Coronary artery (tissue), 2 donors: ENCODE results near the gene SKA3.
"Not testable (repeated sequence)": the region's sequence is repeated elsewhere in the genome, so short reads cannot be mapped to it uniquely, and the experiment has no call there.

Experiments
- DNase-seq: peaks from one replicate; pipeline ENCODE4 v3.0.0-alpha.2; 2017; ENCODE audit warnings: low spot score
- H3K27ac ChIP-seq, 2 donors: fragments of 200-600 bp; sonication (generic); one replicate each; pipeline ENCODE4 v1.5.1; 2016 to 2019
- H3K4me3 ChIP-seq: fragments of 200-600 bp; sonication (generic); 2 replicates; pipeline ENCODE4 v1.5.1; 2016; ENCODE audit warnings: mild to moderate bottlenecking, moderate library complexity
- CTCF ChIP-seq: fragments of 200-600 bp; sonication (generic); IDR thresholded peaks from one replicate; pipeline ENCODE4 v1.5.1; 2019; ENCODE audit warnings: antibody characterized with exemption

SKA3 gene

GRCh38 chr13:21212138-21212775, 35.9 kb upstream of the SKA3 start:
- Histone ChIP-seq H3K4me3 (no peak overlapping the region), H3K27ac (no peak overlapping the region)
- no peak for TF ChIP-seq CTCF
- no peak for DNase-seq

DNA sequence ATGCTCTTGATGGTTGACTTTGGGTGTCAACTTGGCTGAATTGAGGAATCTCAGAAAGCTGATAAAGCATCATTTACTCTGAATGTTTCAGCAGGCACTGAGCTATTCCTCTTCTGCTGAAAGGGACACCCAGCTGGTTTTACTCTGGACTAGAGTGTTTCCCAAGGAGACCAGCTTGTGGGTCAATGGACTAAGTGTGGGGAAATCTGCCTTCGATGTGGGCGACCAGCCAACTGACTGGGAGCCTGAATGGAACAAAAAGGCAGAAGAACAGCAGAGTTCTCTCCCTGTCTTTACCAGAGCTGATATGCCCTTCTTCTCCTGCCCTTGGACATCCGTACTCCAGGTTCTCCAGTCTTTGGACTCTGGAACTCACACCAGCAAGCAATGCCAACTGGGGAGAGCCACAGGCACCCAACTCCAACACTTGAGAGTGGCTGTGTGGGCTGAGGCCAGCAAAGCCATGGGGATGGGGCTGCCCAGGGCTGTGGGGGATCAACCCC, 32.4 kb upstream of the SKA3 start:
- Histone ChIP-seq H3K4me3 (no peak overlapping the region), H3K27ac (no peak overlapping the region)
- TF ChIP-seq CTCF: no peak
- DNase-seq: no peak

- DNase-seq: no peak
- Histone ChIP-seq H3K4me3 (no peak overlapping the region), H3K27ac (no peak overlapping the region)
- TF ChIP-seq CTCF: no peak
Observed at GRCh38 chr13:21202767-21203531, 26.6 kb upstream of the SKA3 start.

DNA sequence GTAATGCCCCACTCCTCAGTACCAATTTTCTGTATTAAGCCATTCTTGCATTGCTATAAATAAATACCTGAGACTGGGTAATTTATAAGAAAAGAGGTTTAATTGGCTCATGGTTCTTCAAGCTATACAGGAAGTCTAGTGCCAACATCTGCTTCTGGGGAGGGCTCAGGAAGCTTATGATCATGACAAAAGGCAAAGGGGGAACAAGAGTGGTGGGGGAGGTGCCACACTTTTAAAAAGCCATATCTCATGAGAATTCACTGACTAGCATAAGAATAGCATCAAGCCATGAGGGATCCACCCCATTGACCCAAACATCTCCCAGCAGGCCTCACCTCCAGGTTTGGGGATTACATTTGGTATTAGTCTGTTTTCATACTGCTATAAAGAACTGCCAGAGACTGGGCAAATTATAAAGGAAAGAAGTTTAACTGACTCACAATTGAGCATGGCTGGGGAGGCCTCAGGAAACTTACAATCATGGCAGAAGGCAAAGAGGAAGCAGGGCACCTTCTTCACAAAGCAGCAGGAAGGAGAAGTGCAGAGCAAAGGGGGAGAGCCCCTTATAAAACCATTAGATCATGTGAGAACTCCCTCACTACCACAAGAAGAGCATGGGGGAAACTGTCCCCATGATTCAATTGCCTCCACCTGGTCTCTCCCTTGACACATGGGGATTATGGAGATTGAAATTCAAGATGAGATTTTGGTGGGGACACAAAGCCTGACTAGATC, 25.3 kb upstream of the SKA3 start:
- not testable (repeated sequence) for H3K4me3 ChIP-seq, DNase-seq, H3K27ac ChIP-seq

DNA sequence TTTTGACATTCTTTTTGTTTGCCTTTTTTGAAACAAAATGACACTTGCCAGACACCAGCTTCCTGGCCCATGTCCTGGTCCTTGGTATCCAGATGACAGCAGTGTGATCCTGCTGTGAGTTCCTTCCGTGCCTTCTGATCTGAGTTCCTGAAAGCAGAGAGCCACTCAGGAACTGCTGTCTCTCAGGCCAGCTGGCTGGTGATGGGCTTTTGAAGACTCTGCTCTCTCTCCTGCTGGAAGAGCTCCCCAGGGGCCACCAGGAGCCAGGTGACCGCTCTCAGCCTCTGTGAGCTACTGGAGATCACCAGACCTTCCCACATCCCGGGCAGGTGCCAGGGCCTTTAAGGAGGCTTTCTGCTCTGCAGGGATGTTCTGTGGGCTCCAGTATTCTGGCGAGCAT, 22.0 kb upstream of the SKA3 start:
- not testable (repeated sequence) for DNase-seq, H3K27ac ChIP-seq, H3K4me3 ChIP-seq

GRCh38 chr13:21197606-21198225, 21.4 kb upstream of the SKA3 start:
- H3K4me3 ChIP-seq, H3K27ac ChIP-seq, DNase-seq: not testable (repeated sequence)

GRCh38 chr13:21194756-21195155, 18.4 kb upstream of the SKA3 start:
- H3K4me3 ChIP-seq, H3K27ac ChIP-seq, DNase-seq: not testable (repeated sequence)

DNA sequence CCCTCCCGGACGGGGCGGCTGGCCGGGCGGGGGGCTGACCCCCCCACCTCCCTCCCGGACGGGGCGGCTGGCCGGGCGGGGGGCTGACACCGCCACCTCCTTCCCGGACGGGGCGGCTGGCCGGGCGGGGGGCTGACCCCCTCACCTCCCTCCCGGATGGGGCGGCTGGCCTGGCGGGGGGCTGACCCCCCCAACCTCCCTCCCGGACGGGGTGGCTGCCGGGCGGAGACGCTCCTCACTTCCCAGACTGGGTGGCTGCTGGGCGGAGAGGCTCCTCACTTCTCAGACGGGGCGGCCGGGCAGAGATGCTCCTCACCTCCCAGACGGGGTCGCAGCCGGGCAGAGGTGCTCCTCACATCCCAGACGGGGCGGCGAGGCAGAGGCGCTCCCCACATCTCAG, 10.1 kb upstream of the SKA3 start:
- H3K4me3 ChIP-seq, H3K27ac ChIP-seq, DNase-seq: not testable (repeated sequence)

- no peak for DNase-seq
- no peak overlapping the region for H3K4me3 ChIP-seq
- no peak overlapping the region for H3K27ac ChIP-seq
- no peak for TF ChIP-seq CTCF
Observed at GRCh38 chr13:21181671-21182070, 5.3 kb upstream of the SKA3 start.
